A549 (cell line): ENCODE data around the gene CACNB3.

Source experiments
- ATOH8 ChIP-seq: fragments of 250-450 bp; sonication (Bioruptor Pico); IDR thresholded peaks from 2 replicates; pipeline ENCODE4 v1.5.0; 2020; ENCODE audit warnings: low read depth, mild to moderate bottlenecking, moderate library complexity
- HEYL ChIP-seq: fragments of 250-450 bp; sonication (Bioruptor Pico); IDR thresholded peaks from 2 replicates; pipeline ENCODE4 v1.8.0; 2021; ENCODE audit warnings: mild to moderate bottlenecking, moderate library complexity
- HOXB5 ChIP-seq: fragments of 250-450 bp; sonication (Bioruptor Pico); IDR thresholded peaks from 2 replicates; pipeline ENCODE4 v1.5.0; 2020; ENCODE audit warnings: mild to moderate bottlenecking, moderate library complexity
- NPAS2 ChIP-seq: fragments of 250-450 bp; sonication (Bioruptor Pico); IDR thresholded peaks from 2 replicates; pipeline ENCODE4 v1.8.0; 2022; ENCODE audit warnings: mild to moderate bottlenecking, moderate library complexity, borderline replicate concordance
- ZFP36 ChIP-seq: fragments of 450-650 bp; IDR thresholded peaks from 2 replicates; pipeline ENCODE4 v1.6.1; 2014; ENCODE audit warnings: borderline replicate concordance; ENCODE audit not compliant: partially characterized antibody
- TF ChIP-seq, protein P1 (sequence below): fragments of 200-600 bp; sonication (generic); IDR thresholded peaks from 2 replicates; pipeline ENCODE4 v1.6.1; 2016; ENCODE audit warnings: antibody characterized with exemption, mild to moderate bottlenecking, moderate library complexity
- TF ChIP-seq, protein P2 (sequence below): fragments of >200 bp; sonication (Bioruptor Twin); formaldehyde crosslinking; IDR thresholded peaks from 3 replicates; pipeline ENCODE4 v1.5.1; 2016

GRCh38 chr12:48794870-48795269 is 23.4 kb upstream of the CACNB3 start:
- TF ChIP-seq NPAS2 (CRISPR knock-in tag) (no peak), HEYL (CRISPR knock-in tag) (no peak), ZFP36 (no peak), ATOH8 (CRISPR knock-in tag) (no peak), HOXB5 (CRISPR knock-in tag) (no peak)
- TF ChIP-seq, protein P1, sequence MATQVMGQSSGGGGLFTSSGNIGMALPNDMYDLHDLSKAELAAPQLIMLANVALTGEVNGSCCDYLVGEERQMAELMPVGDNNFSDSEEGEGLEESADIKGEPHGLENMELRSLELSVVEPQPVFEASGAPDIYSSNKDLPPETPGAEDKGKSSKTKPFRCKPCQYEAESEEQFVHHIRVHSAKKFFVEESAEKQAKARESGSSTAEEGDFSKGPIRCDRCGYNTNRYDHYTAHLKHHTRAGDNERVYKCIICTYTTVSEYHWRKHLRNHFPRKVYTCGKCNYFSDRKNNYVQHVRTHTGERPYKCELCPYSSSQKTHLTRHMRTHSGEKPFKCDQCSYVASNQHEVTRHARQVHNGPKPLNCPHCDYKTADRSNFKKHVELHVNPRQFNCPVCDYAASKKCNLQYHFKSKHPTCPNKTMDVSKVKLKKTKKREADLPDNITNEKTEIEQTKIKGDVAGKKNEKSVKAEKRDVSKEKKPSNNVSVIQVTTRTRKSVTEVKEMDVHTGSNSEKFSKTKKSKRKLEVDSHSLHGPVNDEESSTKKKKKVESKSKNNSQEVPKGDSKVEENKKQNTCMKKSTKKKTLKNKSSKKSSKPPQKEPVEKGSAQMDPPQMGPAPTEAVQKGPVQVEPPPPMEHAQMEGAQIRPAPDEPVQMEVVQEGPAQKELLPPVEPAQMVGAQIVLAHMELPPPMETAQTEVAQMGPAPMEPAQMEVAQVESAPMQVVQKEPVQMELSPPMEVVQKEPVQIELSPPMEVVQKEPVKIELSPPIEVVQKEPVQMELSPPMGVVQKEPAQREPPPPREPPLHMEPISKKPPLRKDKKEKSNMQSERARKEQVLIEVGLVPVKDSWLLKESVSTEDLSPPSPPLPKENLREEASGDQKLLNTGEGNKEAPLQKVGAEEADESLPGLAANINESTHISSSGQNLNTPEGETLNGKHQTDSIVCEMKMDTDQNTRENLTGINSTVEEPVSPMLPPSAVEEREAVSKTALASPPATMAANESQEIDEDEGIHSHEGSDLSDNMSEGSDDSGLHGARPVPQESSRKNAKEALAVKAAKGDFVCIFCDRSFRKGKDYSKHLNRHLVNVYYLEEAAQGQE = no peak
- TF ChIP-seq, protein P2, sequence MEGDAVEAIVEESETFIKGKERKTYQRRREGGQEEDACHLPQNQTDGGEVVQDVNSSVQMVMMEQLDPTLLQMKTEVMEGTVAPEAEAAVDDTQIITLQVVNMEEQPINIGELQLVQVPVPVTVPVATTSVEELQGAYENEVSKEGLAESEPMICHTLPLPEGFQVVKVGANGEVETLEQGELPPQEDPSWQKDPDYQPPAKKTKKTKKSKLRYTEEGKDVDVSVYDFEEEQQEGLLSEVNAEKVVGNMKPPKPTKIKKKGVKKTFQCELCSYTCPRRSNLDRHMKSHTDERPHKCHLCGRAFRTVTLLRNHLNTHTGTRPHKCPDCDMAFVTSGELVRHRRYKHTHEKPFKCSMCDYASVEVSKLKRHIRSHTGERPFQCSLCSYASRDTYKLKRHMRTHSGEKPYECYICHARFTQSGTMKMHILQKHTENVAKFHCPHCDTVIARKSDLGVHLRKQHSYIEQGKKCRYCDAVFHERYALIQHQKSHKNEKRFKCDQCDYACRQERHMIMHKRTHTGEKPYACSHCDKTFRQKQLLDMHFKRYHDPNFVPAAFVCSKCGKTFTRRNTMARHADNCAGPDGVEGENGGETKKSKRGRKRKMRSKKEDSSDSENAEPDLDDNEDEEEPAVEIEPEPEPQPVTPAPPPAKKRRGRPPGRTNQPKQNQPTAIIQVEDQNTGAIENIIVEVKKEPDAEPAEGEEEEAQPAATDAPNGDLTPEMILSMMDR = no peak
